GM23248 (cell line): Measurements from ENCODE around the gene CDC14B. TPM values are rescaled to one million over a fixed set of nuclear protein-coding genes. Genes with fewer than 3 reads are reported as not detected.

ENCODE experiments used
- DNase-seq: peaks from one replicate; pipeline ENCODE4 v3.0.0-alpha.2; 2015
- H2AFZ ChIP-seq: fragments of 200-600 bp; sonication (generic); 2 replicates; pipeline ENCODE4 v1.6.1; 2016; ENCODE audit warnings: antibody characterized with exemption
- H3F3A ChIP-seq: fragments of 200-600 bp; sonication (generic); 2 replicates; pipeline ENCODE4 v1.6.1; 2016; ENCODE audit warnings: mild to moderate bottlenecking, antibody characterized with exemption, mixed run types; ENCODE audit not compliant: insufficient read depth
- H3K27ac ChIP-seq: fragments of 200-600 bp; sonication (generic); 2 replicates; pipeline ENCODE4 v1.5.1; 2016; ENCODE audit warnings: mild to moderate bottlenecking
- H3K27me3 ChIP-seq: fragments of 200-600 bp; sonication (generic); replicated peaks from 2 replicates; pipeline ENCODE4 v1.6.1; 2016; ENCODE audit warnings: mild to moderate bottlenecking; ENCODE audit not compliant: insufficient read depth
- H3K36me3 ChIP-seq: fragments of 200-600 bp; sonication (generic); 2 replicates; pipeline ENCODE4 v1.6.1; 2016; ENCODE audit warnings: low read depth, mild to moderate bottlenecking
- H3K4me1 ChIP-seq: fragments of 200-600 bp; sonication (generic); 2 replicates; pipeline ENCODE4 v1.6.1; 2016; ENCODE audit warnings: mild to moderate bottlenecking; ENCODE audit not compliant: insufficient read depth
- H3K4me2 ChIP-seq: fragments of 200-600 bp; sonication (generic); one replicate; pipeline ENCODE4 v1.6.1; 2016; ENCODE audit warnings: mild to moderate bottlenecking; ENCODE audit not compliant: unreplicated experiment
- H3K4me3 ChIP-seq: fragments of 200-600 bp; sonication (generic); 2 replicates; pipeline ENCODE4 v1.5.1; 2016; ENCODE audit warnings: mild to moderate bottlenecking
- H3K79me2 ChIP-seq: fragments of 200-600 bp; sonication (generic); 2 replicates; pipeline ENCODE4 v1.6.1; 2016; ENCODE audit warnings: mild to moderate bottlenecking; ENCODE audit not compliant: insufficient read depth
- H3K9ac ChIP-seq: fragments of 200-600 bp; sonication (generic); 2 replicates; pipeline ENCODE4 v1.6.1; 2016; ENCODE audit warnings: mild to moderate bottlenecking
- H3K9me2 ChIP-seq: fragments of 200-600 bp; sonication (generic); 2 replicates; pipeline ENCODE4 v1.6.1; 2016; ENCODE audit warnings: mixed run types, mild to moderate bottlenecking, moderate library complexity; ENCODE audit not compliant: insufficient read depth
- H3K9me3 ChIP-seq: fragments of 200-600 bp; sonication (generic); one replicate; pipeline ENCODE4 v1.6.1; 2017; ENCODE audit warnings: low read depth
- H4K20me1 ChIP-seq: fragments of 200-600 bp; sonication (generic); 2 replicates; pipeline ENCODE4 v1.6.0; 2016; ENCODE audit not compliant: insufficient read depth
- EZH2 ChIP-seq: fragments of 200-600 bp; sonication (generic); IDR thresholded peaks from 2 replicates; pipeline ENCODE4 v1.6.1; 2018; ENCODE audit warnings: antibody characterized with exemption, mild to moderate bottlenecking; ENCODE audit not compliant: insufficient read depth, poor library complexity, severe bottlenecking
- EZH2phosphoT487 ChIP-seq: fragments of 200-600 bp; sonication (generic); IDR thresholded peaks from 2 replicates; pipeline ENCODE4 v1.6.1; 2018; ENCODE audit warnings: antibody characterized with exemption, moderate library complexity, mild to moderate bottlenecking, low read depth; ENCODE audit not compliant: insufficient read depth
- WGBS, 2 experiments: methylation state at CpG; one replicate each; pipeline ENCODE4 v1.1.6; 2015 to 2017; ENCODE audit warnings: low lambda C conversion rate in 2 of 2, low coverage in 1 of 2; ENCODE audit errors: missing lambda C conversion rate in 2 of 2; 5-methylcytosine and 5-hydroxymethylcytosine counted together
- in situ Hi-C: fragments of 300-500 bp; cut with MboI; formaldehyde crosslinking; loops from 2 replicates; pipeline ENCODE4 v1.15.0; 2020
- polyA plus RNA-seq: library from polyadenylated mRNA; unstranded; fragments of >200 nt; fragmentation: Nextera tagmentation; extraction: Ambion mirVana; gene quantifications from 2 replicates; pipeline ENCODE4 v1.2.1, GENCODE V29; 2016
- total RNA-seq: library from RNA; depleted of rRNA; stranded (reverse); fragments of >200 nt; shearing (Covaris generic); gene quantifications from 2 replicates; pipeline ENCODE4 v1.2.3, GENCODE V29; 2014

Gene CDC14B
- total and polyA plus RNA-seq, 2 experiments from 2014 or later = 8.1 to 17.2 TPM

DNA sequence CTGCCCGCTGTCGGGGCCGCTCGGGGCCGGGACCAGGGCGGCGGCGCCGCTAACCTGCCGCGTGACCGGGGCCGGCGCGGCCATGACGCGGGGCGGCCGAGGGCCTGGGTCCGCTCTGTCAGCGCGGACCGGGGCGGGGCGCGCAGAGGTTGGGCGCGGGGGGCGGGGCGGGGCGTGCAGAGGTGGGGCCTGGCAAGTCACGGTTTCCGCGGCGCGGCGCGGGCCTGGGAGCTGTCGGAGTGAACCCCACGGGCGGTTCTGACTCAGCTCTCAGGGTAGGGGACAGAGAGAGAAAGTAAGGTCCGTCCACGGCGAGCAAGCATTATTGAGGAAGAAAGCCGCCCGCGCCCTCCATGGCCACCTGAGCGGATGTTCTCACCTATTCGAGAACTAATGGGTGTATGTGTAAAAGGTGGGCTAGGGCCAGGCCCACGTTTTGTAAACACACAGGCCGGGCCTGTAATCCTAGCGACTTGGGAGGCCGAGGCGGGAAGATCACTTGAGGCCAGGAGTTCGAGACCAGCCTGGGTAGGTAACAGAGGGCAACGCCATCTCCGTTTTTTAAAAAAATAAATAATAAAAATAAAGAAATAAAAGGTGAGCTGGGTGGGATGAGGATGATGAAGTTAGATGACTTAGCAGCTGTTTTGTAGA lies 35.7 kb upstream of the CDC14B start, which contains the start of gene PRXL2C:
Gene PRXL2C (minus strand): TSS at position 120 of the 654 bp plus-strand sequence. CDS start 36 bp downstream, at position 84.
- in situ Hi-C loops = no loop called here
- peak within 1 kb of the TSS; percentile 78 for H3K4me3 ChIP-seq
- no peaks in the 10 kb centered on the region for H3K36me3 ChIP-seq

DNA sequence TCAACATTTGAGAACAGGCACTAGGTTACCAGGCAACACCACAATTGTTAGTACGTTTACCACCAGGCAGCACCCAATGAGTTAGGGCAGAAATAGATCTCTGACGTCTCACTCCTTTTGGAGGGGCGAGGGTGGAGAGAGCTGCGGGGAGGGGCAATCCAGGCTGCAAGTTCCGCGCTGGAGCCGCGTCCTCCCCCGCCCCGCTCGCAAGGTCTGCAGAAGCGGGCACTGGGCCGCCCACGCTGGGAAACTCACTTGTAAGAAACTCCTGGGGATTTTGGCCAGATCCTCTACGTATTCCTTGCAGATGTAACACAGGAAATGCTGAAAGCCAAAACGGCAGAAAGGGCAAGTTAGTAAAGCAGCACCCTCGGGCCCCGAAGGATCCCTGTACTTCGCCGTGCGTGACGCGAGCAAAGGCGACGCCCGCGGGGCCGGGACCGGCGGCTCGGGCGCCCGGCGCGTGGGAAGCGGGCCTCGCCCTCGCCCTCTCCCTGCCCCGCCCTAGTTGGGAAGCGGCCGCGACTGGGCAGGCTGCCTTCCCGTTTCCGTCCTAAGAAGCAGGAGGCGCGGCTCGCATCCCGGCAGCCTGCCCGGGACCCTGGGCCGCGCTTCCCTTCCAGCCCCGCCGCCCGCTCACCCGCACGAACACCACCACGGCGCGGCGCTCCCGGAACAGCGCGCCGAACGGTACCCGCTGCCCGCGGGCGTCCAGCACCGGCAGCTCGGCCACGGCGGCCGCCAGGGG lies 35.0 kb upstream of the CDC14B start:
- H3K79me2 ChIP-seq = no peaks in the 10 kb centered on the region
- 1% methylated on average over 53 to 67 of the region's 74 CpGs for whole genome bisulfite sequencing, 2 experiments
- peak overlapping the region; percentile 58 for H2AFZ ChIP-seq
- TF ChIP-seq EZH2 (no peak), EZH2phosphoT487 (no peak)
- peak overlapping the region; percentile 77 for H3K4me2 ChIP-seq
- H3K9ac ChIP-seq = peak overlapping the region; percentile 91
- peak overlapping the region; percentile 96 for H3K27ac ChIP-seq
- no peaks in the 10 kb centered on the region for H3K27me3 ChIP-seq
- peak overlapping the region; percentile 78 for H3K4me3 ChIP-seq
- peaks cover 33% of the 10 kb centered on the region for H3F3A ChIP-seq
- H3K9me3 ChIP-seq = no peaks in the 10 kb centered on the region
- DNase-seq = peak; percentile 96
- H3K4me1 ChIP-seq = peaks cover 25% of the 10 kb centered on the region
- no peaks in the 10 kb centered on the region for H3K9me2 ChIP-seq
- no peaks in the 10 kb centered on the region for H4K20me1 ChIP-seq
- no peaks in the 10 kb centered on the region for H3K36me3 ChIP-seq
- in situ Hi-C loops = no loop called here

More for the DNA sequence above, 35.7 kb upstream of the CDC14B start, which contains the start of gene PRXL2C:
- peak; percentile 88 for DNase-seq
- Histone ChIP-seq H3K4me2 (peak within 1 kb of the TSS; percentile 77), H3K9me3 (no peaks in the 10 kb centered on the region), H3K9me2 (no peaks in the 10 kb centered on the region), H4K20me1 (no peaks in the 10 kb centered on the region), H3K4me1 (peaks cover 25% of the 10 kb centered on the region), H3K27ac (peak within 1 kb of the TSS; percentile 96), H2AFZ (peak within 1 kb of the TSS; percentile 77), H3K79me2 (no peaks in the 10 kb centered on the region), H3K27me3 (no peaks in the 10 kb centered on the region), H3K9ac (peak within 1 kb of the TSS; percentile 91), H3F3A (peaks cover 33% of the 10 kb centered on the region)
- 15 to 27% methylated on average over 30 to 56 of the region's 57 CpGs for WGBS, 2 experiments
- no peak for TF ChIP-seq EZH2phosphoT487
- no peak for TF ChIP-seq EZH2

DNA sequence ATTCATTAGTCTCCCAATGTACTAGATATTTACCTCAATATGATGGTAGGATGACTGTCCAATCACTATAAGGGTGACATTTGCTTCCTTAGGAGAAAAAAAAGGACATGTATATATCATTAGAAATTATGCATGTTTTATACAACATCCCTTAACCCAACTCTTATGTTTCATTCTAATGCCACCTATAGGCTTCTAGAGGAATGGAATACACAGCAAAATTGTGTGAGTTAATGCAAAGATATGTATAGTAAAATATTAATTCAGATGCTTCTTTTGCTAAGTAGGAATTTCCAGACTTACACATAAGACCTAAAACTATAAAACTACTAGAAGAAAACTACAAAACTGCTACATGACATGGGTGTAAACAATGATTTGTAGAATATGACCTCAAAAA lies 32.0 kb upstream of the CDC14B start:
- no peak overlapping the region for H3K4me3 ChIP-seq
- peaks cover 46% of the 10 kb centered on the region for H3F3A ChIP-seq
- H3K4me1 ChIP-seq = peaks cover 33% of the 10 kb centered on the region
- no peak overlapping the region for H2AFZ ChIP-seq
- H3K9ac ChIP-seq = no peak overlapping the region
- TF ChIP-seq EZH2 (no peak), EZH2phosphoT487 (no peak)
- H3K27me3 ChIP-seq = no peaks in the 10 kb centered on the region
- H3K36me3 ChIP-seq = no peaks in the 10 kb centered on the region
- no peaks in the 10 kb centered on the region for H4K20me1 ChIP-seq
- H3K4me2 ChIP-seq = no peak overlapping the region
- peak overlapping the region; percentile 96 for H3K27ac ChIP-seq
- no peaks in the 10 kb centered on the region for H3K79me2 ChIP-seq
- no peaks in the 10 kb centered on the region for H3K9me2 ChIP-seq
- in situ Hi-C loops = no loop called here
- peak; percentile 63 for DNase-seq
- H3K9me3 ChIP-seq = no peaks in the 10 kb centered on the region

DNA sequence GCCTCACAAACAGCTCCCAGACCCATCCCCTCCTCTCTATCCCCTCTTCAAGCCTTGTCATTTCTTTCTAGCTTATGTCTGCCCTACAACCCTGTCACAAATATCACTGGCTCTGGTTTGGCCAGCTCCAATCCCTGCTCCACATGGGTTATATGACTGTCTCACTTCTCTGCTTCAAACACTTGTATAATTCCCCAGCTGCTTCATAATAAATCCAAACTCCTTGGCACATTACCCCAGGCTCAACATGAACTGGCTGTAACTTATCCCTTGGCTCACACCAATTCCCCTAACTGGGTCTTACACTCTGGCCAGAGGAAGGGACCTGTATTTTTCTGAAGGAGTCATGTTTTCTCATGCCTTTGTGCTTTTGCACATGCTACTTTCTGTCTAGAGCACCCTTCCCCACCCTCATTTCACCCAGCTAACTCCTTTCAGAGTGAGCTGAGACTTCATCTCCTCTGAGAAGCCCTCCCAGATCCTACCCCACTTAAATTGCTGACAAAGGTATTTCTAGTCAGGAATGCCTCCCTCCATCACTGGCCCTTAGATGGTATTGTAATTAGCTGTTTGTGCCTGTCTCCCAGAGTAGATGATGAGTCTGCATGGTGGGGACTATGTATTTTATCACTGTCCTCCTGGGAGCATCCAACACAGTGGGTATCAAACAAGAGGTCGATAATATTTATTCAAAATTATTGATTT lies 30.1 kb upstream of the CDC14B start:
- Histone ChIP-seq H3K4me3 (no peak overlapping the region), H3K9ac (no peak overlapping the region), H3K4me1 (peaks cover 40% of the 10 kb centered on the region), H3K79me2 (no peaks in the 10 kb centered on the region), H3K36me3 (no peaks in the 10 kb centered on the region), H2AFZ (no peak overlapping the region), H3K9me2 (no peaks in the 10 kb centered on the region), H3K27ac (no peak overlapping the region), H4K20me1 (no peaks in the 10 kb centered on the region), H3K27me3 (no peaks in the 10 kb centered on the region), H3K4me2 (no peak overlapping the region), H3K9me3 (no peaks in the 10 kb centered on the region), H3F3A (peaks cover 57% of the 10 kb centered on the region)
- no peak for DNase-seq
- in situ Hi-C loops = no loop called here
- TF ChIP-seq EZH2 (no peak), EZH2phosphoT487 (no peak)
- WGBS, 2 experiments = 91 to 100% methylated on average over 1 of the region's 1 CpG
